Loucy (cell line): ENCODE data around the gene TARM1.

ENCODE experiments used
- H2AFZ ChIP-seq: fragments of 200-600 bp; sonication (generic); 2 replicates; pipeline ENCODE4 v1.6.0; 2016; ENCODE audit warnings: antibody characterized with exemption, mild to moderate bottlenecking, low read length, moderate library complexity
- H3F3A ChIP-seq: fragments of 200-600 bp; 2 replicates; pipeline ENCODE4 v1.6.0; 2016; ENCODE audit warnings: antibody characterized with exemption, low read depth, mild to moderate bottlenecking
- H3K27me3 ChIP-seq: fragments of 200-600 bp; sonication (generic); 2 replicates; pipeline ENCODE4 v1.6.1; 2014; ENCODE audit warnings: low read length, mild to moderate bottlenecking; ENCODE audit not compliant: insufficient read depth, poor library complexity, severe bottlenecking
- H3K36me3 ChIP-seq: fragments of 200-600 bp; sonication (generic); 2 replicates; pipeline ENCODE4 v1.6.1; 2016; ENCODE audit warnings: low read length; ENCODE audit not compliant: insufficient read depth
- H3K4me1 ChIP-seq: fragments of 200-600 bp; sonication (generic); 2 replicates; pipeline ENCODE4 v1.5.1; 2014; ENCODE audit warnings: low read length, mild to moderate bottlenecking; ENCODE audit not compliant: insufficient read depth, poor library complexity, severe bottlenecking
- H3K4me2 ChIP-seq: fragments of 200-600 bp; sonication (generic); 2 replicates; pipeline ENCODE4 v1.6.0; 2014; ENCODE audit warnings: antibody characterized with exemption, low read length, low read depth, mild to moderate bottlenecking; ENCODE audit not compliant: poor library complexity, severe bottlenecking
- H3K4me3 ChIP-seq: fragments of 200-600 bp; sonication (generic); 2 replicates; pipeline ENCODE4 v1.5.1; 2014; ENCODE audit warnings: low read length, mild to moderate bottlenecking, mixed read lengths; ENCODE audit not compliant: poor library complexity, severe bottlenecking
- H3K79me2 ChIP-seq: fragments of 200-600 bp; sonication (generic); 2 replicates; pipeline ENCODE4 v1.6.1; 2014; ENCODE audit warnings: low read length; ENCODE audit not compliant: insufficient read depth
- H3K9ac ChIP-seq: fragments of 200-600 bp; sonication (generic); 2 replicates; pipeline ENCODE4 v1.6.0; 2014; ENCODE audit warnings: mild to moderate bottlenecking, low read depth, low read length, moderate library complexity; ENCODE audit not compliant: poor library complexity, severe bottlenecking
- H3K9me2 ChIP-seq: fragments of 200-600 bp; sonication (generic); replicated peaks from 2 replicates; pipeline ENCODE4 v1.6.1; 2016; ENCODE audit warnings: low read depth, low read length, mixed read lengths
- H3K9me3 ChIP-seq: fragments of 200-600 bp; sonication (generic); 2 replicates; pipeline ENCODE4 v1.6.1; 2014; ENCODE audit warnings: mild to moderate bottlenecking, antibody characterized with exemption, low read length, low read depth; ENCODE audit not compliant: insufficient read depth
- H4K20me1 ChIP-seq: fragments of 200-600 bp; sonication (generic); 2 replicates; pipeline ENCODE4 v1.6.0; 2014; ENCODE audit warnings: antibody characterized with exemption, low read length, mild to moderate bottlenecking; ENCODE audit not compliant: insufficient read depth, poor library complexity, severe bottlenecking
- EZH2phosphoT487 ChIP-seq: fragments of 200-600 bp; IDR thresholded peaks from 2 replicates; pipeline ENCODE4 v1.6.1; 2018; ENCODE audit warnings: antibody characterized with exemption, mild to moderate bottlenecking, moderate library complexity, borderline replicate concordance
- TF ChIP-seq, protein P1 (sequence below): fragments of 200-600 bp; sonication (generic); conservative IDR thresholded peaks from 2 replicates; pipeline ENCODE4 v1.5.1; 2014; ENCODE audit warnings: mild to moderate bottlenecking, antibody characterized with exemption, low read length

TARM1 gene

GRCh38 chr19:54105796-54106195 is 24.6 kb upstream of the TARM1 start:
- Histone ChIP-seq H3F3A (no peaks in the 10 kb centered on the region), H3K9me2 (no peaks in the 10 kb centered on the region), H3K79me2 (peaks cover 34% of the 10 kb centered on the region), H3K9me3 (no peaks in the 10 kb centered on the region), H4K20me1 (peaks cover 4% of the 10 kb centered on the region), H3K4me1 (peaks cover 8% of the 10 kb centered on the region), H3K9ac (no peak overlapping the region), H3K4me2 (no peak overlapping the region), H3K27me3 (no peaks in the 10 kb centered on the region), H3K4me3 (no peak overlapping the region), H3K36me3 (peaks cover 40% of the 10 kb centered on the region; the same call in 1 of the 2 replicates), H2AFZ (no peak overlapping the region)
- TF ChIP-seq EZH2phosphoT487: no peak
- TF ChIP-seq, protein P1, sequence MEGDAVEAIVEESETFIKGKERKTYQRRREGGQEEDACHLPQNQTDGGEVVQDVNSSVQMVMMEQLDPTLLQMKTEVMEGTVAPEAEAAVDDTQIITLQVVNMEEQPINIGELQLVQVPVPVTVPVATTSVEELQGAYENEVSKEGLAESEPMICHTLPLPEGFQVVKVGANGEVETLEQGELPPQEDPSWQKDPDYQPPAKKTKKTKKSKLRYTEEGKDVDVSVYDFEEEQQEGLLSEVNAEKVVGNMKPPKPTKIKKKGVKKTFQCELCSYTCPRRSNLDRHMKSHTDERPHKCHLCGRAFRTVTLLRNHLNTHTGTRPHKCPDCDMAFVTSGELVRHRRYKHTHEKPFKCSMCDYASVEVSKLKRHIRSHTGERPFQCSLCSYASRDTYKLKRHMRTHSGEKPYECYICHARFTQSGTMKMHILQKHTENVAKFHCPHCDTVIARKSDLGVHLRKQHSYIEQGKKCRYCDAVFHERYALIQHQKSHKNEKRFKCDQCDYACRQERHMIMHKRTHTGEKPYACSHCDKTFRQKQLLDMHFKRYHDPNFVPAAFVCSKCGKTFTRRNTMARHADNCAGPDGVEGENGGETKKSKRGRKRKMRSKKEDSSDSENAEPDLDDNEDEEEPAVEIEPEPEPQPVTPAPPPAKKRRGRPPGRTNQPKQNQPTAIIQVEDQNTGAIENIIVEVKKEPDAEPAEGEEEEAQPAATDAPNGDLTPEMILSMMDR: no peak

DNA sequence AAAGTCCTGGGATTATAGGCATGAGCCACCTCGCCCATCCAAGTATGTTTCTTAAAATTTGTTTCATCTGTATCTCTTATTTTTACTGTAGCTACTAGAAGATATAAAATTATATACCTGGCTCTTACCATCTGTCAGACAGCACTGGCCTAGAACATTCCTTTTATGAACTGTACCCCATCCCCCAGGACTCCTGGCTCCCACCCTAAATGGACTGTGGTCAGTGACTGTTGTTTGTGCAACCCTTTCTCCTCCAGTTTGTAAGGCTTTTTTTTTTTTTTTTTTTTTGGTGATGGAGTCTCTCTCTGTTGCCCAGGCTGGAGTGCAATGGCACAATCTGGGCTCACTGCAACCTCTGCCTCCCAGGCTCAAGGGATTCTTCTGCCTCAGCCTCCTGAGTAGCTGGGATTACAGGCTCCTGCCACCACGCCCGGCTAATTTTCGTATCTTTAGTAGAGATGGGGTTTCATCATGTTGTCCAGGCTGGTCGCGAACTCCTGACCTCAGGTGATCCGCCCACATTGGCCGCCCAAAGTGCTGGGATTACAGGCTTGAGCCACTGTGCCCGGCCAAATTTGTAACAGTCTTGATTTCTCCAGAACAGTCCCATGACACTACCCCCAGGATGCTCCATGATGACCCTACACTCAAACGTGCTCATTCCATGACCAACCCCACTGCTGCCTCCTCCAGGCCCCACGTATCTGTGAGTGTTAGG is 24.0 kb upstream of the TARM1 start:
- Histone ChIP-seq H4K20me1 (peaks cover 4% of the 10 kb centered on the region), H3K4me3 (no peak overlapping the region), H3K36me3 (peaks cover 38% of the 10 kb centered on the region; the same call in 1 of the 2 replicates), H3K9me2 (no peaks in the 10 kb centered on the region), H3K27me3 (no peaks in the 10 kb centered on the region), H3F3A (no peaks in the 10 kb centered on the region), H3K4me2 (no peak overlapping the region), H3K4me1 (peaks cover 8% of the 10 kb centered on the region), H2AFZ (no peak overlapping the region), H3K9ac (no peak overlapping the region), H3K79me2 (peaks cover 34% of the 10 kb centered on the region), H3K9me3 (no peaks in the 10 kb centered on the region)
- TF ChIP-seq, protein P1: no peak
- no peak for TF ChIP-seq EZH2phosphoT487

GRCh38 chr19:54102421-54103169 is 21.4 kb upstream of the TARM1 start, which contains the start of gene NDUFA3:
Gene NDUFA3 (plus strand): TSS chr19:54102855. CDS start chr19:54102879, 24 bp downstream.
- no peaks in the 10 kb centered on the region for H3K27me3 ChIP-seq
- H2AFZ ChIP-seq: peak within 1 kb of the TSS; percentile 87
- peaks cover 8% of the 10 kb centered on the region for H3K4me1 ChIP-seq
- no peaks in the 10 kb centered on the region for H4K20me1 ChIP-seq
- peak within 1 kb of the TSS; percentile 92 for H3K9ac ChIP-seq
- peak within 1 kb of the TSS; percentile 94 for H3K4me3 ChIP-seq
- peak within 1 kb of the TSS; percentile 95 for H3K4me2 ChIP-seq
- no peaks in the 10 kb centered on the region for H3F3A ChIP-seq
- peaks cover 14% of the 10 kb centered on the region; the same call in 1 of the 2 replicates for H3K36me3 ChIP-seq
- no peaks in the 10 kb centered on the region for H3K9me3 ChIP-seq
- no peaks in the 10 kb centered on the region for H3K9me2 ChIP-seq
- TF ChIP-seq, protein P1: no peak
- TF ChIP-seq EZH2phosphoT487: no peak
- peaks cover 34% of the 10 kb centered on the region for H3K79me2 ChIP-seq
